GM21367 (cell line): ENCODE measurements around the gene TCHHL1.
"Not testable (repeated sequence)": the region's sequence is repeated elsewhere in the genome, so short reads cannot be mapped to it uniquely, and the experiment has no call there.

ENCODE experiments used
- ATAC-seq: cut with Tn5 transposase; IDR thresholded peaks from one replicate; pipeline ENCODE4 v1.9.1; 2021; ENCODE audit not compliant: unreplicated experiment

TCHHL1 gene

GRCh38 chr1:152096931-152097330 lies 8.1 kb upstream of the TCHHL1 start:
- ATAC-seq, result no peak

DNA sequence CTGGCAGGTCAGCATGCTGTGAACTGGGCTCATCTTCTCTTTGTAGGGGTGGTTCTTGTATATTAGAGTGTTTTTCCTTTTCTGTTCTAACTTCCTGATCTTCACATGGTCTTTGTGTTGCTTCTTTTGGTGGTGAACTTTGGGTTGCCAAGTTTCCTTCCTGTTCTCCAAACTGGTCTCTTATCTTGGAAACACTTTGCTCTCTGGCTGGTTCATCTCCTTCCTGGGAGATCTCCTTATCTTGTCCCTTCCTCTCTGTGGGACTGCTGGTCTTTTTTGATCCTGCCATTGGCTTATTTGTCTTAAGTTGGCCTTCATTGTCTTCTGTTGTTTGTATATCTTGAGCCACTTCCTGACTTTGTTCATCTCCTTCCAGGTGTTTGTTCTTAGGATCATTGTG lies 2.1 kb downstream of the TCHHL1 start:
- no peak for ATAC-seq

DNA sequence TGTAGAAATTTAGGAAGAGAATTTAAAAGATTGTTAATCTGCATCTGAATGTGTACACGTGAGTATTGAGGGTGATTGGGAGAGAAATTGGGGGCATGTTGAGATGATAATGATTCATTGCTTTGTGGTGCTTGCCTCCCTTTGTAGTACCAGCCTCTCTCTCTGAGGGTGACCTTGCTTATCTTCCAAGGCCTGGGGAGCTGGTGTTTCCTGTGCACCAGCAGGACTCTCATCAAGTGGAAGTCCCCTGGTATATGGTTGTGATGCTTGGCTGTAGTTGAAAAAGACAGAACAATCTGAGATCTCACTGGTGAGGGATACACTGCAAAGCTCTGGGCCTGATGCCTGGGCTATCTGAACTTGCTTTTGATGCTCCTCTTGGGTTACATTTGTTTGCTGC lies 4.0 kb downstream of the TCHHL1 start:
- ATAC-seq, result no peak

DNA sequence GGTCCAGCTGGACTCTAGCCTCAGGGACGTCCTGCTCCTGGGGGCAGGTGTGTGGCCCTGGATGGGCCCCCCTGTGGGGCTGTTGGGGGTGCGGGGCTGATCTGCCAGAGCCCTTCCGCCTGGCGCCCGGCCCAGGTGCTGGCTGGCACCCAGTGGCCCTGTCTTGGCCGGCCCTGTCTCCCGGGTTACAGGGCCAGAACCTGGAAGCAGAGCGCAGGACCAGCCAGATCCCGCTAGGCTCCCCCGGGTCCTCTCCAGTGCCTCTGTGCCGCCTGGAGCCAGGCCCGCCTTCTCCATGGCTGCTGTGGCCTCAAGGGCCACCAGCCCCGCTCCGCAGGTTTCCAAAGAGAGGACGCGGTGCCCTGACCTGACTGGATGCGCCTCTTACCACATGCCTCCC lies 7.8 kb downstream of the TCHHL1 start:
- ATAC-seq, result not testable (repeated sequence)

DNA sequence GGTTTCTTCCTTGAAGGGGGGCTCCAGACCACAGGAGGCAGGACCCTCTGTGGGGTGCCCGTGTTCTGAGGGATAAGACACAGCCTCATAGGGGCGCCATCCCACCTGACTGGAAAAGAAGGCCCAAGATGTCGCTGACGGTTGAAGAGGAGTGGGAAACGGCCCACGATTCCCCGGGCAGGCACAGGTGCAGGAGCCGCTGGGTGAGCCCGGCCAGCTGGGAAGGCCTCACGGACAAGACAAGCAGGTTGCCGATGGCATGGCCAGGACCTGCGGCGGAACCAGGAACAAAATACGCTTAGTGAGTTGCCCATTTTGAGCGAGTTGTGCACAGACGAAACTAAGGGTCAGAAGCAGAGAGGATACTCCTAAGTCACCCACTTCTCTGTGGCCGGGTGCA lies 8.4 kb downstream of the TCHHL1 start:
- ATAC-seq, result not testable (repeated sequence)

DNA sequence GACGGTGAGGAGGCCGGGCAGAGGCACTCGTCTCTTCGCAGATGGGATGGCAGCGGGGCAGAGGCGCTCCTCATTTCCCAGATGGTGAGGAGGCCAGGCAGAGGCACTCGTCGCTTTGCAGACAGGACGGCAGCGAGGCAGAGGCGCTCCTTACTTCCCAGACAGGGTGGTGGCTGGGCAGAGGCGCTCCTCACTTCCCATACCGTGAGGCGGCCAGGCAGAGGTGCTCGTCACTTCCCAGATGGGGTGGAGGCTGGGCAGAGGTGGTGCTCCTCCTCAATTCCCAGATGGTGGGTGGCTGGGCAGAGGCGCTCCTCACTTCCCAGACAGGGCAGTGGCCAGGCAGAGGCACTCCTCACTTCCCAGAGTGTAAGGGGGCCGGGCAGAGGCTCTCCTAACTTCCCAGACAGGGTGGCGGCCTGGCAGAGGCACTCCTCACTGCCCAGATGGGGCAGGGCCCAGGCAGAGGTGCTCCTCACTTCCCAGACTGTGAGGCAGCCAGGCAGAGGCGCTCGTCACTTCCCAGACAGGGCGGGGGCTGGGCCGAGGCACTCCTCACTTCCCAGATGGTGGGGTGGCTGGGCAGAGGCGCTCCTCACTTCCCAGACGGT lies 9.9 kb downstream of the TCHHL1 start:
- no peak for ATAC-seq

DNA sequence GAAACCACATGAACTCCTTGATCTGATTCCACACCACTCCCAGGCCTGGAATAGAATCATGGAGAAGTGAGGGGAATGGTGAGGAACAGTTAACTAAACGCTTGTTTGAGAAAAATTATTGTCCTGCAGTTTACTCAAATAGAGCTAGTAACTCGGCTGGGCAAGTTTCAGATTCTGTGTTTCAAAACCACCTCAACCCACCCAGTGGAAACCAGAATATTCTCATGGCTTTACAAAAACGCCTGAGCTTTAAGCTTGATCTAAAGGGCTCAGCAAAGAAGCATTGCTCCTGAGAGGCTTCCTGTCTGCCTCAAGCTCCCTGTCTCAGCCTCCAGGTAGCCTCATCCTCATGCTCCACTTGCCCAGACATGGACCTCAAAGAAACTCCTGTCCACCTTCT lies 16.6 kb downstream of the TCHHL1 start:
- no peak for ATAC-seq

DNA sequence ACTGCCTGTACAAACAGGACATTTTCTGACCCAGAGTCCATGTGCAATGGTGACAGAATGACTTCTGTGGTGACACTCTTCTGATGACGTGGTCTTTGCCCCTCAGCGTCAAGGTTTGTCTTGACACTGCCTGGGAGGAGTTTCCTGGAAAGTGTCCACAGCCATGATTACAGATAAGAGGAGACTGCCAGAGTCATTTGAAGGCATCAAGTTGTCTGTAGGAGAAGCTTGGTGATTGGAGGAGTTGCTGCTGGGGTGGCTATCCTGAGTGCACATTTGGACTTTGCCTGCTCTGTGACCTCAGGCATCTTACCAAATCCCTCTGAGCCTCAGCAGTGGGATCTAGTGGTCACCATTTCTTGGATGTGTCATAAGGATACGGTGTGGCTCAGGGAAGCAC lies 17.7 kb downstream of the TCHHL1 start:
- ATAC-seq, result no peak

- ATAC-seq, result no peak
Observed at GRCh38 chr1:152067929-152068328, 20.9 kb downstream of the TCHHL1 start.

DNA sequence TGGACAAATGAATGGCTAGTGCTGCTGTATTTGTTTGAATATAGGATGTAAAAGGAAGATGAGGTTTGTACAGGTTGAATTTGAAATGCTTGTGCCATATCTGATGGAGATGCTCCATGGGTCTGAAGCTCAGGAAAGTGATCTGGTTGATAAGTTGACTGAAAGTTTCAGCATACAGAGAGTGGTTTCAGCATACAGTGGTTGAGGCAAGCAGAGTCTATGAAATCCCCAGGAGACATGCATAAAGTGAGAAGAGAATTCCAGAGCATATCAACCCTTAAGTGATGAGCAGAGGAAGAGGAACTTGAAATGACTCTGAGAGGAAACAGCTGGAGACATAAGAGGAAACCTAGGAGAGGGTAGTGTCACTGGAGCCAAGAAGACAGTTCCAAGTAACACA lies 21.7 kb downstream of the TCHHL1 start:
- ATAC-seq, result no peak

GRCh38 chr1:152061952-152062351 lies 26.9 kb downstream of the TCHHL1 start:
- ATAC-seq, result no peak

GRCh38 chr1:152053375-152053774 lies 35.5 kb downstream of the TCHHL1 start:
- no peak for ATAC-seq

DNA sequence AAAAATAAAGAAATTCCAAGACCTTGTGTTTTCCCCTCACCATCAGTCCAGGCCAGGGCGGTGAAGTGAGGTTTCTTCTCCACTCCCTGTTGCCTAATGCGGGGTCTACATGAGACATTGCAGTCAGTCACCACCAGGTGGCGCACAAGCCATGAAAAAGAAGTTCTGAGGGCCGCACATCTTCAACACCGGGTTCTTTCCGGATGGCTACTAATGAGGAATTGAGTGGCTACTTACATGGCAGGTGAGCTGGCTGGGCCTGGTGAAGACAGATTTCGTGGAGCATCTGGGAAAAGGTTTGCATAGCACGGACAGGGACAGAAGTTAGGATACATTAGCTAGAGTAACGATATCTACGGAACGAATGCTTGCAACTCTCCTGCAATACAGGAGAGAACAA lies 36.3 kb downstream of the TCHHL1 start:
- no peak for ATAC-seq

DNA sequence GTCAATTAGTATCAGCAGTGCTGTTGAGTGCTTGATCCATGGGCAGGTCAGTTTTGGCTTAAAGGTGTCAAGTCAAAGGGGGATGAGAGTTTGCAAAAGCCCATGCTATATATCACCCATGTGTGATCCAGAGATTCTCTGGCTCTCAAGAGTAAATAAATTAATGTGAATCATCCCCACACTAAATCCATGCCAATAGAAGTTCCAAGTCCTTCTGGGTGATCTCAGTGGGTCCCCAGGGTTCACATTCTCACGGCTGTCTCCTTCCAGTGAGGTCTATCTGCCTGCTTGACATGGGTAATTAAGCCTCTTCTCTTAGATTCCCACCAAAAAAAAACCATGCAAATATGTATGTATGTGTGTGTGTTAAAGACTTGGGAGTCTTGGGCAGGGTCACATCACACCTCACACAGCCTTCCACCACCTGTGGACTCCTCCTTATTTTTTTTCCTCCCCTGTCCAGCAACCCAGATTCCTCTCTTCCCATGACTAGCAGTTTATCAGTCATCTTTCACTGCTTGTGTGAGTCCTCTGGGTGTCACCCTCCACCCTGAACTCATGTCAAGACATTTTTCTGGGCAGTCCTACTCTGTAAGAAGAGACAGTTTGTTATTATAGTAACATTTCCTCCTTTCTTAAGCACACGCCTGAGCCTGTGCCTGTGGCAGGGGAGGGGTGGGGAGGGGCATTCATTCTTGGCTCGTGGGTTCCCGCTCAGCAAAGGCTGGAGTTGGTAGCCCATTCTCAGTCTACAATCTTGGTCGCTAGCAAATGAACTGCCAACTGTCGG lies 37.8 kb downstream of the TCHHL1 start:
- ATAC-seq, result no peak

GRCh38 chr1:152049291-152050083 lies 39.4 kb downstream of the TCHHL1 start:
- ATAC-seq, result no peak

DNA sequence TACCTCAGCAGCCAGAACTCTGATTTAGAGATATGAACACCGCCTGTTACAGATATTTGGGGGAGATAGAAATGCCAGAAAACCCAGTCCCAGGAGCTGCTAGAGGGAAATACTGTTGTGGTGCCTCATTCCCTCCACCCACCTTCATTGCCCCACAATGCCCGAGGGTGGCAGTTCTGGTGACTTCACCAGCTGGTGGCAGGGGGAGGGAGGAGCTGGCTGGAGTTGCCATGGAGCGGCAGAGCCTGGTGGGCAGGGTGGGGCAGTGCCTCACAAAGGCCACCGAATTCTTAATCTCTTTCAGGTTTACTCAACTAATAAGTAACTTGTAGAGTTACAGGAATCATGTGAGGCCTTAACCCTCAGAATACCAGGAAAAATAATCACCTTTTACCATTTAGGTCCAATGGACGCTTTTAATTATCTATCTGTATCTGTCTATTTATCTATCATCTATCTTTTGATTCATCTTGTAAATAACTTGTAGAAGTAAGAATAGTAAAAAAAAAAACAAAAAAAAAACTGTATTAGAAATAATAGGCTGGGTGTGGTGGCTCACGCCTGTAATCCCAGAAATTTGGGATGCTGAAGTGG lies 40.4 kb downstream of the TCHHL1 start:
- peak; percentile 13 for ATAC-seq

- ATAC-seq, result peak; percentile 93
Observed at GRCh38 chr1:152047730-152048415, 41.0 kb downstream of the TCHHL1 start.

DNA sequence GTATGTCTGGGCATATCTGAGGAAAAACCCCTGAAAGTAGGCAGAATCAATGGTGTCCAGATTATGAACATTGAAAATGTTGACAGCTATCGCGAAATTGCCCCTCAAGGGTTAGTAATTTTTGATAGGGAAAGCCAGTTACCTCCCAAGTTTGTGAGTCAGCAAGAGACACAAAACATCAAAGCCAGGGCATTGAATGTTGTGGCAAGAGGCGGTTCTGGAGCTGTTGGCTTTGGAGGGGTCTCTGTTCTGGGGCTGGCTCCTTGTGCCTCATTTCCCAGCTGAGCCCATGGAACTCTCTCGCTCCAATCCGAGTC lies 41.5 kb downstream of the TCHHL1 start:
- ATAC-seq, result no peak

- ATAC-seq, result no peak
Observed at GRCh38 chr1:152044386-152044785, 44.5 kb downstream of the TCHHL1 start.

DNA sequence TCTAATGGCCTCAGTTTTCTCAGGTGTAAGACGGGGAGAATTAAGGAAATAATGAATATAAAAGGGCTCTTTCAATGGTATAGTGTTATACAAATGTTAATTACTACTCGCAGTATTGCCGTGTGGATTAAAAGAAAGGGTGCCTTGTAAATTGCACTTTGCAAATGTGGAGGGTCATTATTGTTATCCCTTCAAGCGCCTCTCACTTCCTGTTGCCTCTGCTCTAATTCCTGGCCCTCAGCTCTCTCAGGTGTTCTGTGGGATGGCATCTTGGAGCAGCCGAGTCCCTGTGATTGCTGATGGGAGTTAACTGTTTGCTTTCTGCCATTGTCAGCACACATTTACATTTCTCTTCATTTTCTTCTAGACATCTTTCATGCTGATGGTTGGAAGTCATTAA lies 45.0 kb downstream of the TCHHL1 start:
- ATAC-seq, result no peak

GRCh38 chr1:152042030-152042429 lies 46.8 kb downstream of the TCHHL1 start:
- ATAC-seq, result no peak
